COLO668 (cell line): ENCODE data around the gene LRRC46.

Experiments
- DNase-seq: peaks from one replicate; lab custom pipeline; 2025; ENCODE audit not compliant: unreplicated experiment; lab: John Stamatoyannopoulos, UW

LRRC46 gene, protein sequence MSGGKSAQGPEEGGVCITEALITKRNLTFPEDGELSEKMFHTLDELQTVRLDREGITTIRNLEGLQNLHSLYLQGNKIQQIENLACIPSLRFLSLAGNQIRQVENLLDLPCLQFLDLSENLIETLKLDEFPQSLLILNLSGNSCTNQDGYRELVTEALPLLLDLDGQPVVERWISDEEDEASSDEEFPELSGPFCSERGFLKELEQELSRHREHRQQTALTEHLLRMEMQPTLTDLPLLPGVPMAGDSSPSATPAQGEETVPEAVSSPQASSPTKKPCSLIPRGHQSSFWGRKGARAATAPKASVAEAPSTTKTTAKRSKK

DNA sequence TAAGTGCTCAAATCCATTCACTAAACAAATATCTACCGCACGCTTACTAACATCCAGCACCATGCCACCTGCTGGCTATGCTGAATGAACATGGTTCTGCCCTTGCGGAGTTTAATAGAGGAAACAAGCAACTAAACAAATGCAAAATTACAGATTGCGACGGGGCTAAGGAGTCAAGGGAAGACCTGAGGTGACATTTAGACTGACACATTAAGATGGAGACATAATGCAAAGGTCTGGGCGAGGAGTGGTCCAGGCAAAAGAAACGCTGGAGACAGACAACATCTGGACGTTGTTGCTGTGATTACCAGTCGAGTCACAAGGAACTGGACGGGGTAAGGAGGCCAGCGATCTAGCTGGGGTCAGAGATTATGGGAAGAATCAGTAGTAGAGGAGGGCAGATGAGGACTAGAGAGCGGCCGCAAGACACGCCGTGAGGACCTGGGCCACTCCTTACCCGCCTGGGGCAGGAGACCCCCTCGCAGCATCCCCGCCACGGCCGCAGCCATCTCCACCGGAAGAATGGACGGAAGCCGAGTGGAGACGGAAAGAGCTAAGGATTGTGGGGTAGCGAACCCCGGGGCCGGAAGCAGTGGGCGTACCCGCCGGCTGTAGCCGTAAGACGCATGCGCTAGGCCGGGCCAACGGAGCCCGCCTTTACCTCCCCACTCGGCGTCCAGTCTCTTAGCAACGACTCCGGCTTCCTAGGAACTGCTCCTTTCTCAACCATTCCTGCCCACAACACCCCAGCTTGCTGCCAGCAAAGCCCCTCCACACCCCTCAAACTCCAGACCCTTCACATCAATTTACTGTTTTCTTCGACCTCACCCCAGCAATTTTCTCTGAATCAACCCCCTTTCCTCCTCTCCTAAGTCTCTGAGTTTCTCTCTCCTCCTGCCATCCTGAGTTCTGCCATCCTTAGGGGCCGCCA is at the start of gene LRRC46, which contains the start of gene MRPL10:
Gene LRRC46 (plus strand): TSS at position 668 of the 931 bp plus-strand sequence. CDS start 320 bp downstream, outside the sequence.
Gene MRPL10 (minus strand): TSS at position 539 of the 931 bp plus-strand sequence. CDS start 30 bp downstream, at position 509.
- peak; percentile 89 for DNase-seq

DNA sequence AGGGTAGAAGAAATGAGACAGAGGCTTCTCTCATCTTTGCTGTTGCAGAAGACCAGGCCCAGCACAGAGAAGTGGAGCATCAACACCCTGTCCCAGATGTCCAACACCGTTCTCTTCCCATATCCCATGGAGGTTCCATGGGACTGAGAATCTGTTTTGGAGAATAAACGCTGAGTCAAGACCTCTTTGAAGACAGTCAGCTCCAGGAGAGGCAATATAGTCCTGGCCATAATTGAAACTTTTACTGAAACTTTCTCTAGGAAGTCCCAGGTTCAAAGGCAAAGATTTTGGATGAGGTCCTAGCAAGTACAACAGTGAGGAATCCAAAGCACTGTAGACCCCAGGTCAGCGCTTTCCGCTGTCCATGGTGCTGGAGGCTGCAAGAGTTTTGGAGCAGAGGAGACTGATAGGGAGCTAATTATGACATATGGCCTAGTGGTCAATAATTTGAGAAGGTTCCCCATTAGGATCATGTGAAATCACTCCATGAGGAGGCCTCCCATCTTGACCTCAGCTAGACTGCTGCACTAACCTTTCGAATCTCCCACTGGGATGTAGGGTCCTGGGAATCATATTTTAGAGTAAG is 45.8 kb upstream of the LRRC46 start:
- DNase-seq: no peak

DNA sequence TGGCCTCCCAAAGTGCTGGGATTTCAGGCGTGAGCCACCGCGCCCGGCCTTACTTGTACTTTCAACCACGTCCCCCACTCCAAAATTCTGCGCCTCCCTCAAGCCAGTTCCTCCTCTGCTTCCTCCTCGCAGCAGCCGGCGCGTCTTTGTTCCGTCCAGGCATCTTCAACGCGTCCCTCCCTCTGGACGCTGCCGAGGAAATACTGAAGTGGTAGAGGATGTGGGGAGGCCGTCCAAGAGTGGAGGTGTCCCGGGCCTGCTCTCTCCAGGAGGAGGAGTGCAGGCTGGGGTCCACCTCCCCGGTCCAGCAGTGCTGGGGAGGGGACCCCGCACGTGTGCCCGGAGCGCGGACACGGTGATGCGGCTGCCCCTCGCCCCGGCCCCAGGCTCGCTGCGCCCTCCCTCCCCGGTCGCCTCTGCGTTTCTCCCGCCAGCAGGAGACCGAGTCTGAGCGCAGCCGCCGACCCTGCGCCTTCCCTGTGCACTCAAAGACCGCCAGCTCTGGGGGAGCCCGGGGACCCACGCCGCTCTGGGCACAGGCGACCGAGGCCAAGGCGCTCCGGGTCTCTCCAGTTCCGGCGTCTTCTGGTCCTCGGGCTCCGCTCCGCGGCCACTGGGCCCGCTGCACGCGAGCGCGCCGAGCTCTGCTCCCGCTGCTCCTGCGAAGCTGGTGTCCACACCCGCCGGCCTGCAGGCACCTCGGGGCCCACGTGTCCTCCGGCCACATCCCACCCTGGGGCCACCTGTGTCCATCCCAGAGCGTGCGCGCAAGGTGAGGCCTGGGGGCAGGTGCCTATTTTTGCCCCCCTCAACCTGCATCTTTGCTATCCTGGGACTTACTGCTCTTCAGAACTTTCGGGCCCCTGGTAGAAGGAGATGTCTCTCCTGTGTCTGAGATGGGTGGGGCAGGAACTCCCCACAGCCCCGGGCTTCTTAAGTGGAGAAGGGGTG is 41.6 kb upstream of the LRRC46 start:
- DNase-seq: peak; percentile 31

DNA sequence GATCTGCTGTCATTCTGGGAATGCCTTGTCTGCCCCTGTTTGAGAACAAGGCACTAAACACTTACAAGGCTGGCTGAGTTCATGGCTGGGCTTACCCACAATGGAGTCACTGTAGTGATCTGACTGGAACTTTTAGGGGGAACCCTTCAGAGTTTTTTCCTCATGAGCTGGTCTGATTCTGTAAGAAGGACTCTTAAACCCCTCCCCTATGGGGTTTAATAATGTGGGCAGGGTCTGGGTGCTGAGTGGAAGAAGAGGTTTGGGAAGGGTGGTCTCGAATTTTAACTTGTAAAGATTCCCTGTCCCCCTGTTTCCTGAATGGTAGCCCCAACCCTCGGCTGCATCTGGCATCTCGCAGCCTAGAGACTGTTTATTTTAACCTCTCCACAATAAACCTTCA is 40.4 kb upstream of the LRRC46 start:
- DNase-seq: no peak

DNA sequence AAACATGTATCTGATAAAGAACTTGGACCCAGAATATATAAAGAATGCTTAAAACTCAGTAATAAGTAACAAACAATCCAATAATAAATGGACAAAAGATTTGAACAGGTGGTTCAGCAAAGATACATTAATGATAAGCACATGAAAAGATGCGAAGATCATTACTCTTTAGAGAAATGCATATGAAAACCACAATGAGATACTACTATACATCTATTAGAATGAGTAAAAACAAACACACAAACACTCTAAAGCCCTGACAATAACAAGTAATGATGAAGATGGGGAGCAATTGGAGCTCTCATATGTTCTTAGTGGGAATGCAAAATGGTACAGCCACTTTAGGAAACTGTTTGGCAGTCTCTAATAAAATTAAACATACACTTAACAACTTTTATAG is 39.0 kb upstream of the LRRC46 start:
- DNase-seq: no peak

DNA sequence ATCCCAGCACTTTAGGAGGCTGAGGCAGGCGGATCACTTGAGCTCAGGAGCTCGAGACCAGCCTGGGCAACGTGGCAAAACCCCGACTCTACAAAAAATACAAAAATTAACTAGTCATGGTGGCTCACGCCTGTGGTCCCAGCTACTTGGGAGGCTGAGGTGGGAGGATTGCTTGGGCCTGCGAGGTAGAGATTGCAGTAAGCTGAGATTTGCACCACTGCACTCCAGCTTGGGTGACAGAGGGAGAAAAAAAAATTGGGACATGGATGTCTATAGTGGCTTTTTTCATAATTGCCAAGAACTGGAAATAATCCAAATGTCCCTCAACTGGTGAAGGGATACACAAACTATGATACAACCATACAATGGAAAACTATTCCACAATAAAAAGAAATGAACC is 38.5 kb upstream of the LRRC46 start:
- DNase-seq: no peak

DNA sequence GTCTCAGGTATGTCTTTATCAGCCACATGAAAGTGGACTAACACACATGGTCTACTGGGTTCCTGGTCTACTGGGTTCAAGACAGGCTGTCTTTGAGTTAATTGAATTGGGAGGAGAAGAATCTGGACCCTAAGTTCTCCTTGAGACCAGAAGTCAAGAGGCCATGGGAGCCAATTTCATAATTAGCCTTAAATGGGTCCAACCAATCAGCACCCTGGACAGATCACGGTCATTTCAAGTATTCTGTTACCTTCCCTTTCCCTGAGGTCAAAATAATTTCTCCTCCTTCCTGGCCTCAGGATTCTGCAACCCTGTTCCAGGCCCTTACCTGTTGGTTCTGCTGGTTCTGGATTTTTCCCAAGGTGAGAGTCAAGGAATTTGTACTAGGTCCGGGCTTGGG is 33.7 kb upstream of the LRRC46 start:
- no peak for DNase-seq

DNA sequence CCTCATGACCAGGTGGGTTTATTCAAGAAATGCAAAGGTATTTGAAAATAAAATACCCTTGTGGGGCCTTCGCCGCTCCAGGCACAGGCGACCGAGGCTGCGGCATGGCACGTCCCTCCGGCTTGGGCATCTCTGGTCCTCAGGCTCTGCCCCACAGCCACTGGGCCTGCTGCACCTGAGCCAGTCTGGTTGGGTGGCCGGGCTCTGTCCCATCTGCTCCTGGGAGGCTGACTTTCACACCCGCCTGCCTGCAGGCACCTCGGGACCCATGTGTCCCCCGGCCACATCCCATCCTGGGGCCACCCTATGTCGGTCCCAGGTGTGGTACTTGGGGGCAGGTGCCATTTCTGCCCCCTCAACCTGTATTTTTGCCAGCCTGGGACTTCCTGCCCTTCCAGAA is 30.8 kb upstream of the LRRC46 start:
- no peak for DNase-seq

DNA sequence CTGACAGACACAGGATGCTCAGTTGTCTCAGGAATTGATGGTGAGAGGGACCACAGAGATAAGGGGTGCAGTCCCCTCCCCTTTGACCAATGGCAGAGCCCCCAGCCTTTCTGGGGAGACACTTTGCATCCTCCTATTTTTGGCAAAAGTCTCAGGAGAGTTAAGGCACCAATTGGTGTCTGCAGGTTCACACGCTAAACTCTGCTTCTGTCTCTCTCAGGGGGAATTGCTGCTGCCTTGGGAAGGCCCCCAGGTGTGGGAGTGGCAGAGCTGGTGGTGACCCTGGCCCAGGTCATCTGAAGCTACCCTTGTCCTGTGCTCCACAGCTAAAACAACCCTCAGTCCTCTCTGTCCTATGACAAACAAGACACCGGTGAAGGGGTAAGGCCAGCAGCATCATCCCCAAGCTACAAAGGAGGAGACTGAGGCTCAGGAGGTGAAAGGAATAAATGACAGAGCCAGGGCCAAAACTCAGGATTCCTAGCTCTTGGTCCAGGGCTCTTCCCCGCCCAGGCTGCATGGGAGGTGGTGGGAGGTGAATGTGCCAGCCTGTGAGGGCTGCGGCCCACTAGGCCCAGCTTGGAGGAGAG is 30.2 kb upstream of the LRRC46 start:
- no peak for DNase-seq

DNA sequence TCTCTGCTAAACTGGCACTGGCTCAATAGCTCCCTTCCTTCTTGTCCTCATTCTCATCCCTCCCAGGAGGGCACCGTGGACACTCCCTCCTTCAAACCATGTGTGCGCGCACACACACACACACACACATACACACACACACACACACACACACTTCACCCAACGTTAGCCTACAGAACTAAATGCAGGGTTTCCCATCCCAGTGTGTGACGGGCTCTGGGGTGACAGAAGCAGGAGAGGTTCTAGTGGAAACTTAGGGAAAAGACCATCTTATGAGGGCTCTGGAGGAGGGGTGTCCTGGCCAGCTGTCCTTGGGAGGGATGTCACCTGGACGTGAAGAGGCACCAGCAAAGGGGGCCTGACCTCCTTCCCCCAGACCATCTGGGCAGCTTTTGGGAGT is 29.6 kb upstream of the LRRC46 start:
- no peak for DNase-seq

DNA sequence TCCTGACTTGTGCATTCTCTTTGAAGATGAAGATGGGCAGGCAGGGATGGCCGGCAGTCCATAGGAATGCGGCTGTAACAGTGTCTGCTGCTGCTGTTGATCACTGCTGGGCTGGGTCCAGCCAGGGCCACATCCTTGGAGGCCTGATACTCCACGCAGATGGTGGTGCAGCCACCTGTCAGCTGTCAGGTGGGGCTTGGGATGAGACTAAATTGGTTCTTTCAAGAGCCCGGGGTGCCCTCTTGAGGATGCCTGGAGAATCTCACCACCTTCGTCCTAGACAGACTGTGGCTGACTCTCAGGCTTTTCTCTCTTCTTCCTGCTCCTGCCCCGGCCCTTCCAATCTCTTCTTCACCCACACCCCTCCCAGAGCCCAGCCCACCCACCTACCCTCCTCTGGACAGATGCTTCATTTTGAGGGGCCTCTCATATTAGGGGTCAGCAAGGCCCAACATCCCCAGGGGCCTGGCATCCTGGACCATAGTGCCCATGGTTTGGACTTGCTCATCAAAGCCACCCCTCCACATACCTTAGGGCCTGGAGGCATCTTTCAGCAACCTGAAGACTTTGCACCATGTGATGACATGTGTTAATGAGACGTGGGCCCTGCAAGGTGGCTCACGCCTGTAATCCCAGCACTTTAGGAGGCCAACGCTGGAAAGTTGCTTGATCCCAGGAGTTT is 29.0 kb upstream of the LRRC46 start:
- DNase-seq: peak; percentile 63

DNA sequence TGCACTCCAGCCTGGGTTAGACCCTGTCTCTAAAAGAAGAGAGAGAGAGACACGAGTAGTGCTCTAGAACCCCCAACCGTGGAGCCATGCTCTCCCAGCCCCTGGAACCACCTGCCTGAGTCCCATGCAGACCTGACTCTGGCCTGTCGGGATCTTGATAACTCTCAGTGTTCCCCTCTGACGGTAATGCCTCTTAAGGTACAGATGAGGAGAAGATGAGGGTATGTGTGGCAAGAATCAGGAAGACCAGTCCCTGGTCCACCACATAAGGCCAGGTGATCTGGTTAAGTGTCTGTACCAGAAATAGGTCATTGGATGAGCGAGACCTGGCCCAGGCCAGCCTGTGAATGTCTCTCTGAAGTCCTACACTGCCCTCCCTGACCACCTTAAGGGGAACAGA is 28.3 kb upstream of the LRRC46 start:
- no peak for DNase-seq

DNA sequence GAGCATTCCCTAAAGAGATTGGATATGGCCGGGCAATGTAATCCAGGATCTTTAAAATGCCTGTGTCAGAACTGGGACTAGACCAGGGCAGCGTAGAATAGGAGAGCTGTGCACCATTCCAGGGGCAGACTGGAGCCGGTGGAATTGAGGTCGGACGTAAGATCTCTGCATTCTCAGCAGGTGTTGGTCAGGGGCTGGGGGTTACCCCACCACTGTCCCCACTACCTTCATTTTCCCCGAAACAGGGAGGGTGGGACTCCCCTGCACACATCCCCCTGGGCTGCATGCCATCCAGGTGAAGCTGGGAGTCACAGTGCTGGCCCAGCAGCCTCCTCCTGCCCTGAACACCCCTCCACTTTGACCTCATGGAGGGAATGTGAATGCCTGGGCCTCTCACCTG is 27.7 kb upstream of the LRRC46 start:
- no peak for DNase-seq

DNA sequence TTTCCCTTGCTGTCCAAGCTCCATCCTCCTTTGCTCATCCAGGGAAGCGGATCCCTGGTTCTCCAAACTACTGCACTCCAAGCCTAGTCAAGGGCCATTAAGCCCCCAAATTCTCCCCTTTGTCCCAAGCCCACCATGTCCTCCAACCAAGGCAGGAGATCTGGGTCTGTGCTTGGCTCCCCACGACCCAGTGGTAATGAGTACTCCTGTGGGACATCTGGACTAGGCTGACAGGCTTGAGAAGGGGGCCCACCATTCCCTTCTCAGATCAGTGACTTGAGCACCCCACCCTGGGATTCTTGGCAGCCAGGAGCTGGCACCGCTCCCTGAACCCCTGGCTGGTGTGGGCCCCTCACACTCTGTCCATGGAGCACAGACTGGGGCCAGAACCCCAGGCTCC is 27.0 kb upstream of the LRRC46 start:
- no peak for DNase-seq

DNA sequence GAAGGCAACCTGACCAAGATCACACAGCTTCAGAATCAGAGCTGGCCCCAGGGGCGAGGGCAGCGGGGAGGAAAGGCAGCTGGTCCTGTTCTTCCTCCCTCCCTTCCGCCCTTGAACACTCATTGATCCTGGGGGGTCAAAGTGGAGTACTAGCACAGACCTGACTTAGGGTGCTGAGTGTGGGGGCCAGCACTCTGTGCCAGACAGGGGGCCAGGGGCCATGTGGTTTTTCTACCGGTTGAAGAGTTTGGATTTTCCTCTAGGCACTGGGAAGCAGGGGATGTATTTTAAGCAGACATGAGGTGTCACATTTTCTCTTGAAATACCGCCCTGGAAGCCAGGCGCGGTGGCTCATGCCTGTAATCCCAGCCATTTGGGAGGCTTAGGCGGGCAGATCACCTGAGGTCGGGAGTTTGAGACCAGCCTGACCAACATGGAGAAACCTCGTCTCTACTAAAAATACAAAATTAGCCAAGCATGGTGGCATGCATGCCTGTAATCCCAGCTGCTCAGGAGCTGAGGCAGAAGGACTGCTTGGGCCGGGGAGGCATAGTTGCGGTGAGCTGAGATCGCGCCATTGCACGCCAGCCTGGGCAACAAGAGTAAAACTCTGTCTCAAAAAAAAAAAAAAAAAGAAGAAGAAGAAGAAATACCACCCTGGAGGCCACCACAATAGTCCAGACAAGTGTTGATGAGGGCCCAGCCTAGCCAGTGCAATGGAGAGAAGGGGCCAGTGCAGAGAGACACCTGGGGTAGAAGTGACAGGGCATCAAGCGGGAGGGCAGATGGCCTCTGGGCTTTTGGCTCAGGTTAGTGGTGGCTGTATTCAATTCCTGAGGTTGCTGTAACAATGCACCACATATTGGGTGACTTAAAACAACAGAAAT is 25.2 kb upstream of the LRRC46 start:
- no peak for DNase-seq

DNA sequence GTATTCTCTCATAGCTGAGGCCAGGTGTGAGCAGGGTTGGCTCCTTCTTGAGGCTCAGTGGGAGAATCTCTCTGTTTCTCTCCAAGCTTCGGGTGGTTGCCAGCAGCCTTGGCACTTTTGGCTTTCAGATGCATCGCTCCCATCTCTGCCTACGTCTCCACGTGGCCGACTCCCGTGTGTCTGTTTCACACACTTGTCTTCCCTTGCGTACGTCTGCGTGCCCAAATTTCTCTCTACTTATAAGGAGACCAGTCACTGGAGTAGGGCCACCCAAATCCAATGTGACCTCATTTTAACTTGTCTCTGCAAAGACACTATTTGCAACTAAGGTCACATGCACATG is 24.6 kb upstream of the LRRC46 start:
- no peak for DNase-seq

DNA sequence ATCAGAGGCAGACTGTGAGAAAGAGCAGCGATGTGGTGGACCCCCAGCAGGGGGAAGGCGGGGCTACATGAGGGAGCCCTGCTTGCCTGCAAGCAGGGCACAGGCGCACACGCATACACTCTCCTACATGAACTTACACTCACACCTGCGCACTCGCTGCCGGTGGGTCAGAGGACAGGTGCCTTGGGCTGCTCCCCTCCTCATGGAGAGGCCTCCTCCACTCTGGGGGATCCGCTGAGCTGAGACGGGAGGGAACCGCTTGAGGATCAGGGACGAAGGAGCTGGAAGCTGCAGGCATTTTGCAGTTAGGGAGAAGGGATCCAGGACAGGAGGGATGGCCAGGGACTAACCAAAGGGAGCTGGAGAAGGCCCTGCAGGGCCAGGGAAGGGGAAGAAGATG is 24.0 kb upstream of the LRRC46 start:
- DNase-seq: no peak

DNA sequence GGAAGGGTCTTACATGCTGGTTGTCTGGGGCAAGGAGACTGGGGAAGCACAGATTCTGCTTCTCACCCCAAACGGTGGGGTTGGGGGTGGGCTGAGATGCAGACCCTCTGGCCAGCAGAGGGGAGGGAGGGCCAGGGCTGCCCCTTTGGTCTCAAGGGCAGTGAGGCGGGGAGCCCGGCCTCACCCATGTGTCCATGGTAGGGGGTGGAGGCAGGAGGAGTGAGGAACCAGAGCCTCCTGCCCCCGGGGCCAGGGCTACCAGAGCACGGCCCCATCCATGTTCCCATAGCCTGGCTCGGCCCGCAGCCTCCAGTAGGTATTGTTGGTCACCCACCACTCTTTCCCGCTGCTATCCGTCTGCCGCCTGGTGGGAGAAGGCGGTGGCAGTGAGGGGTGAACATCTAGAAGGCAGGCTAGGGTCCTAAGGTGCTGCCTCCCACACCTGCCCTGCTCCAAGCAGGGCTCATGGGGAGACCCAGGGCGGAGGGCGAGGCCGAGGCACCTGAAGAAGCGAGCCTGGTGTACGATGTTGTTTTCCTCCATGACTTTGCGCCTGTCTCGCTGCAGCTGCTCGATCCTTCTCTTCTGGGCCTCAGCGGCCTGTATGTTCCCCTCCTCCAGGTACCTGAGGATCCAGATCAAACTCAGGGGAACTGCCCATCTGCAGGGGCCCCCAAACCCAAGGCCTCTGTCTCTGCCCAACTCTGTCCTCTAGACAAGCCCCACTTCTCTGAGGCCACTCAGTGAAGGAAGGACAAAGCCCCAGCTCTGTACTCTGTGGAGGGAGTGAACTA is 23.2 kb upstream of the LRRC46 start:
- DNase-seq: no peak
